ENCODE data around the gene TP53TG3B. TPM values are rescaled to one million over a fixed set of nuclear protein-coding genes. Genes with fewer than 3 reads are reported as not detected.
"Not testable (repeated sequence)": the region's sequence is repeated elsewhere in the genome, so short reads cannot be mapped to it uniquely, and the experiment has no call there.

Gene TP53TG3B, protein sequence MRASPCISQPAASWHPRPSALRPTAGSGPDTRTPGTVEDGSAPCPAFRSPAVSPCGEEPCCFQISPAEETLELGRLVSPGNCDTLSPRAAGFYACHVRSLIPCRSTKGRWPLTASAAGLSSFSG
- not detected for total RNA-seq

DNA sequence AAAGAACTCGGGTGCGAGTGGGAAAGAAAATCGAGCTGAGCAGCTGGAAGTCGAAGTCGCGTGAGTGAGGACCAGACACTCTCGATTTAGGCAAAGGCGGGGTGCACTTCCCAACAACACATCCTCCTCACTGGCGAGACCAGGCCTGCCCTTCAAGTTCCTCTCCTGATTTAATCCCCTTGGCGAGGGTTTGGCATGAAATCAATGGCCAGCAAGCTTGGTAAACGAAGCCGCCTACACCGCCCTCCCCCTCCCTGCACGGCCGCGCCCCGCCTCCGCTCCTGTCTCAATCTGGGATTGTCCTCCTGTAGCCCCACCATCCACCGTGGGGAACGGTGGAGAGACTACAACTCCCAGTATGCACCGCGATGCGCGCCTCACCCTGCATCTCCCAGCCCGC, at the start of gene TP53TG3B:
TSS of gene TP53TG3B (plus strand) at position 301 of the 400 bp plus-strand sequence. CDS start at position 369, 68 bp downstream.
- TF ChIP-seq, protein P1, sequence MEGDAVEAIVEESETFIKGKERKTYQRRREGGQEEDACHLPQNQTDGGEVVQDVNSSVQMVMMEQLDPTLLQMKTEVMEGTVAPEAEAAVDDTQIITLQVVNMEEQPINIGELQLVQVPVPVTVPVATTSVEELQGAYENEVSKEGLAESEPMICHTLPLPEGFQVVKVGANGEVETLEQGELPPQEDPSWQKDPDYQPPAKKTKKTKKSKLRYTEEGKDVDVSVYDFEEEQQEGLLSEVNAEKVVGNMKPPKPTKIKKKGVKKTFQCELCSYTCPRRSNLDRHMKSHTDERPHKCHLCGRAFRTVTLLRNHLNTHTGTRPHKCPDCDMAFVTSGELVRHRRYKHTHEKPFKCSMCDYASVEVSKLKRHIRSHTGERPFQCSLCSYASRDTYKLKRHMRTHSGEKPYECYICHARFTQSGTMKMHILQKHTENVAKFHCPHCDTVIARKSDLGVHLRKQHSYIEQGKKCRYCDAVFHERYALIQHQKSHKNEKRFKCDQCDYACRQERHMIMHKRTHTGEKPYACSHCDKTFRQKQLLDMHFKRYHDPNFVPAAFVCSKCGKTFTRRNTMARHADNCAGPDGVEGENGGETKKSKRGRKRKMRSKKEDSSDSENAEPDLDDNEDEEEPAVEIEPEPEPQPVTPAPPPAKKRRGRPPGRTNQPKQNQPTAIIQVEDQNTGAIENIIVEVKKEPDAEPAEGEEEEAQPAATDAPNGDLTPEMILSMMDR (IDR thresholded peaks at IDR 0.05; ENCODE audit: low read depth): not testable (repeated sequence)

Small RNA genes within 50 kb of the gene (small RNA-seq; reads per million reads assigned to genes)
- gene AC141257.3 (not detected), gene AC141257.4 (not detected)

Other genes starting within 250 kb of the TP53TG3B start
- not detected for gene TP53TG3C, start 166.6 kb upstream of the TP53TG3B start, total RNA-seq
- gene TP53TG3E, start 56.5 kb upstream of the TP53TG3B start, total RNA-seq: not detected
- gene TP53TG3F, start 98.8 kb downstream of the TP53TG3B start, total RNA-seq: under 1 TPM in 1 of 4 donors, not detected in 3; 0.65 TPM